Thoracic aorta (tissue), 2 donors: ENCODE measurements around the gene TPK1. TPM values are rescaled to one million over a fixed set of nuclear protein-coding genes. Genes with fewer than 3 reads are reported as not detected.

Experiments
- ATAC-seq: fragments of 150-250 bp; one replicate; pipeline ENCODE4 v1.8.0; 2017; ENCODE audit warnings: low read depth; ENCODE audit not compliant: insufficient number of reproducible peaks, low FRiP score
- DNase-seq: peaks from one replicate; pipeline ENCODE4 v3.0.0-alpha.2; 2020; ENCODE audit warnings: low spot score
- H3K27ac ChIP-seq, 2 donors: fragments of 200-600 bp; sonication (generic); 1 replicate in 1 of 2; 2 replicates in 1 of 2; pipeline ENCODE4 v1.5.1; 2016; ENCODE audit warnings: mild to moderate bottlenecking in 2 of 2, moderate library complexity in 2 of 2
- H3K27me3 ChIP-seq: fragments of 200-600 bp; sonication (generic); replicated peaks from 2 replicates; pipeline ENCODE4 v1.6.0; 2016; ENCODE audit warnings: mild to moderate bottlenecking; ENCODE audit not compliant: insufficient read depth
- H3K36me3 ChIP-seq: fragments of 200-600 bp; sonication (generic); one replicate; pipeline ENCODE4 v1.5.1; 2016
- H3K4me1 ChIP-seq, 2 donors: fragments of 200-600 bp; sonication (generic); 1 replicate in 1 of 2; 2 replicates in 1 of 2; pipeline versions ENCODE4 v1.5.1 to v1.6.0; 2016; ENCODE audit warnings: low read depth in 2 of 2, mild to moderate bottlenecking in 1 of 2; ENCODE audit not compliant: control insufficient read depth in 1 of 2
- H3K4me3 ChIP-seq: fragments of 200-600 bp; sonication (generic); 2 replicates; pipeline ENCODE4 v1.5.1; 2016; ENCODE audit warnings: mild to moderate bottlenecking
- H3K9me3 ChIP-seq: fragments of 200-600 bp; sonication (generic); 2 replicates; pipeline ENCODE4 v1.5.1; 2016
- total RNA-seq, 2 donors: library from RNA; depleted of rRNA; stranded (reverse); fragments of >200 nt; gene quantifications; one replicate each; pipeline versions ENCODE4 v1.1.0 to v1.2.3, GENCODE V29; 2016
- TF ChIP-seq, protein P1 (sequence below): fragments of 200-600 bp; sonication (generic); IDR thresholded peaks from one replicate; pipeline ENCODE4 v1.5.1; 2019; ENCODE audit warnings: antibody characterized with exemption

TPK1 gene
- 10 to 100 TPM; 13.3 to 21.2 TPM for total RNA-seq

GRCh38 chr7:144835652-144836544, at the start of gene TPK1:
Gene TPK1 (minus strand): TSS chr7:144836053. CDS start chr7:144835602, 451 bp downstream.
- TF ChIP-seq, protein P1, sequence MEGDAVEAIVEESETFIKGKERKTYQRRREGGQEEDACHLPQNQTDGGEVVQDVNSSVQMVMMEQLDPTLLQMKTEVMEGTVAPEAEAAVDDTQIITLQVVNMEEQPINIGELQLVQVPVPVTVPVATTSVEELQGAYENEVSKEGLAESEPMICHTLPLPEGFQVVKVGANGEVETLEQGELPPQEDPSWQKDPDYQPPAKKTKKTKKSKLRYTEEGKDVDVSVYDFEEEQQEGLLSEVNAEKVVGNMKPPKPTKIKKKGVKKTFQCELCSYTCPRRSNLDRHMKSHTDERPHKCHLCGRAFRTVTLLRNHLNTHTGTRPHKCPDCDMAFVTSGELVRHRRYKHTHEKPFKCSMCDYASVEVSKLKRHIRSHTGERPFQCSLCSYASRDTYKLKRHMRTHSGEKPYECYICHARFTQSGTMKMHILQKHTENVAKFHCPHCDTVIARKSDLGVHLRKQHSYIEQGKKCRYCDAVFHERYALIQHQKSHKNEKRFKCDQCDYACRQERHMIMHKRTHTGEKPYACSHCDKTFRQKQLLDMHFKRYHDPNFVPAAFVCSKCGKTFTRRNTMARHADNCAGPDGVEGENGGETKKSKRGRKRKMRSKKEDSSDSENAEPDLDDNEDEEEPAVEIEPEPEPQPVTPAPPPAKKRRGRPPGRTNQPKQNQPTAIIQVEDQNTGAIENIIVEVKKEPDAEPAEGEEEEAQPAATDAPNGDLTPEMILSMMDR, result no peak

GRCh38 chr7:144885478-144885877, 49.6 kb upstream of the TPK1 start:
- Histone ChIP-seq H3K4me1 (no peaks in the 10 kb centered on the region), H3K4me3 (no peak overlapping the region), H3K36me3 (no peaks in the 10 kb centered on the region), H3K27me3 (no peaks in the 10 kb centered on the region), H3K27ac (no peak overlapping the region), H3K9me3 (no peaks in the 10 kb centered on the region)
- no peak for DNase-seq
- no peak for ATAC-seq
- TF ChIP-seq, protein P1, result no peak

More at GRCh38 chr7:144835652-144836544, at the start of gene TPK1:
- DNase-seq (peak; percentile 46), ATAC-seq (peak; percentile 87)
- peak within 1 kb of the TSS; percentile 90 to 97 for H3K27ac ChIP-seq
- no peaks in the 10 kb centered on the region for H3K27me3 ChIP-seq
- no peaks in the 10 kb centered on the region for H3K36me3 ChIP-seq
- H3K4me3 ChIP-seq, result peak within 1 kb of the TSS; percentile 87
- no peaks in the 10 kb centered on the region for H3K9me3 ChIP-seq
- peaks cover 0 to 25% of the 10 kb centered on the region in 2 donors for H3K4me1 ChIP-seq

- no peak overlapping the region for H3K27ac ChIP-seq
- H3K27me3 ChIP-seq, result no peaks in the 10 kb centered on the region
- TF ChIP-seq, protein P1, result no peak
- no peak overlapping the region for H3K4me3 ChIP-seq
- no peaks in the 10 kb centered on the region for H3K9me3 ChIP-seq
- ATAC-seq (no peak), DNase-seq (no peak)
- H3K36me3 ChIP-seq, result no peaks in the 10 kb centered on the region
- no peaks in the 10 kb centered on the region for H3K4me1 ChIP-seq
These were observed 49.0 kb upstream of the TPK1 start for GRCh38 chr7:144884896-144885295.

- no peak for ATAC-seq
- Histone ChIP-seq H3K36me3 (no peaks in the 10 kb centered on the region), H3K9me3 (no peaks in the 10 kb centered on the region), H3K27ac (no peak overlapping the region), H3K4me1 (no peaks in the 10 kb centered on the region), H3K4me3 (no peak overlapping the region), H3K27me3 (no peaks in the 10 kb centered on the region)
- TF ChIP-seq, protein P1, result no peak
- no peak for DNase-seq
These were observed 37.5 kb upstream of the TPK1 start for GRCh38 chr7:144873316-144873845.

DNA sequence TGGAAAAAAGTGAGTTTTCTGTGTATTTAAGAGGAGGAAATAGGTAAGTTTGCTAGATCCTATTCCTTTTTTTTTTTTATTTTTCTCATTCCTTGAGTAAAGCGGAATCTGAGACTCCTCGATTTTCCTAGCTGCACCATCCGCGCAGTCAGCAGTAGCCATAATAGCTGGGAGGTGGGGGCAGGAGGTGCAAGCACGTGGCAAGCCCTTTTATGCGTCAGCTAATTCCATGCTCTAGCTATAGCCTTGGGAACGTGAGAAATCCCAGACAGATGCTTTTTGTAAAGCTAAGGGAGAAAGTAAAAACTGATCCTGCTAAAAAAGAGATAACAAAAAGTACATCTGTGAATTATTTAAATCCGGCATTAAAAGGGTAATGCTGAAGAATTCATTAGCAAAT, 33.2 kb upstream of the TPK1 start:
- Histone ChIP-seq H3K4me3 (no peak overlapping the region), H3K27me3 (no peaks in the 10 kb centered on the region), H3K4me1 (no peaks in the 10 kb centered on the region), H3K27ac (no peak overlapping the region), H3K9me3 (no peaks in the 10 kb centered on the region), H3K36me3 (no peaks in the 10 kb centered on the region)
- TF ChIP-seq, protein P1, result no peak
- no peak for ATAC-seq
- DNase-seq, result no peak
